Activated naive CD8-positive, alpha-beta T cell treated with anti-CD3 and anti-CD28 coated beads, Interleukin-2, amount 50 U/mL, for 16 hours (primary cell): ENCODE data around the gene HK3.

ENCODE experiments used
- DNase-seq: peaks from one replicate; pipeline ENCODE4 v3.0.0-alpha.2; 2020; ENCODE audit warnings: low read depth, low spot score

Gene HK3

GRCh38 chr5:176870110-176870591, 29.0 kb downstream of the HK3 start:
- DNase-seq: no peak

GRCh38 chr5:176869501-176870109, 29.5 kb downstream of the HK3 start:
- no peak for DNase-seq

DNA sequence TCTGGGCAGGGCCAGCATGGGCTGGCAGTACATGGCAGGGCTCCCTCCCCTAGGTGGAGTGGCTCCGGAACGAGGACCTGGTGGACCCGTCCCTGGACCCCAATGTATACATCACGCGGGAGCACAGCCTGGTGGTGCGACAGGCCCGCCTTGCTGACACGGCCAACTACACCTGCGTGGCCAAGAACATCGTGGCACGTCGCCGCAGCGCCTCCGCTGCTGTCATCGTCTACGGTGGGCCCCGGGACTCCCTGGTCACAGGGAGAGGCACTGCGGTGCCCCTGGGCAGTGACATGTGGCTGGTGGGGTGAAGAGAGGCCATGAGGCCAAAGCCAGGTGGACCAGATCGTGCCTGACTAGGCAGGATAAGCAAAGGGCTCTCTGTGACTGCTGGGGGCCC, 30.4 kb downstream of the HK3 start:
- no peak for DNase-seq

- DNase-seq: no peak
These were observed 31.0 kb downstream of the HK3 start for GRCh38 chr5:176868126-176868525.

- no peak for DNase-seq
These were observed 32.3 kb downstream of the HK3 start for GRCh38 chr5:176866707-176867310.

- no peak for DNase-seq
These were observed 33.2 kb downstream of the HK3 start for GRCh38 chr5:176865964-176866363.

- no peak for DNase-seq
These were observed 34.4 kb downstream of the HK3 start for GRCh38 chr5:176864755-176865154.

DNA sequence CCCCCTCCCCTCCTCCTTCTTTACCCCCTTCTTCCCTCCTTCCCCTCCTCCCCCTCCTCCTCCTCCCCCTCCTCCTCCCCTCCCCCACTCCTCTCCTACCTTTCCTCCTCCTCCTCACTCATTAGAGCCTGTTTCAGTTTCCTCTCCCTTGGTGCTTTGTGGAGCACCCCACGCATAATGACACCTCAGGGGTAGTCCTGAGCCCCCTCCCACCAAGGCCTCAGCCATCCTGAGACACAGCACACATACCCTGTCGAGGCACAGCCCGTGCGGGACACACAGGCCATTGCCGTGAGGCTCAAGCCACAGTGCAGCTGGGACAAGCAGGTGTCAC, 35.4 kb downstream of the HK3 start:
- DNase-seq: no peak

- no peak for DNase-seq
These were observed 35.9 kb downstream of the HK3 start for GRCh38 chr5:176863041-176863764.

DNA sequence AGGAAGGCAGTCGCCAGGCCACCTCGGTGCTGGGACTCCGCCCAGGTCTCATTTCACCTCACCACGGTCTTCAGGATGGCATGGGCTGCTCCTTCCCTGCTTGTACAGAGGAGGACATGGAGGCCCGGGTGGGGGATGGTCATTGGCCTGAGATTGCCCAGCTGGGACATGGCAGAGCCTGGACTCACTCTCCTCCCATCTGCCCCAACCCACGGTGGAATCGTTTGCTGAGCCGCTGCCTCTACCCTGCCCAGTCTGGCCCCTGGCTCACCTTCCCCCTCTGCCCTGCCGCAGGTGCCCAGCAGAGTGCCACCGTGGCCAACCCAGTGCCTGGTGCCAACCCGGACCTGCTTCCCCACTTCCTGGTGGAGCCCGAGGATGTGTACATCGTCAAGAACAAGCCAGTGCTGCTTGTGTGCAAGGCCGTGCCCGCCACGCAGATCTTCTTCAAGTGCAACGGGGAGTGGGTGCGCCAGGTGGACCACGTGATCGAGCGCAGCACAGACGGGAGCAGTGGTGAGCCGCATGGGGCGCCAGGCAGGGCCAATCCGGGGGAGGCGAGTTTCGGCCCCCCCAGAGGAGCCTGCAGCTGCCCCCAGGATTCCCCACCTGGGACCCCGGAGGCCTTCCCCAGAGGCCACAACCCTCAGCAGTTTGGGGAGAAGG, 36.7 kb downstream of the HK3 start:
- DNase-seq: no peak

DNA sequence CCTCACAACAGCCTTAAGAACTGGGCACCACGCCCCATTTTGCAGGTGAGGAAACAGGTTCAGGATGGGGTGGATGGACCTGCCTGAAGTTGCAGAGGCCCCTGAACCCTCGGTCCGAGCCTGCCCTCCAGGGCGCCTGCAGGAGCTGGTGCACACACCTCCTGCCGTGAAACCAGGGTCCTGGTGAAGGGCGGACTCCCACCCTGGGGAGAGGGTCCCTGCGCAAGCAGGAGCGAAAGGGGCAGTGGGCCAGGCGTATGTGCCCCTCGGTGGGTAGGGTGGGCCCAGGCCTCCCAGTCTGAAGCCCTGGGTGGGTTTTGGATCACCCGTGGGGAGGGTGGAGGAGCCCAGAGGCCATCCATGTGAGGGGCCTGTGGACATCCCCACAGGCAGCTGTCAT, 37.9 kb downstream of the HK3 start:
- no peak for DNase-seq

- no peak for DNase-seq
These were observed 38.8 kb downstream of the HK3 start for GRCh38 chr5:176860381-176860780.

- no peak for DNase-seq
These were observed 39.2 kb downstream of the HK3 start for GRCh38 chr5:176859916-176860315.

DNA sequence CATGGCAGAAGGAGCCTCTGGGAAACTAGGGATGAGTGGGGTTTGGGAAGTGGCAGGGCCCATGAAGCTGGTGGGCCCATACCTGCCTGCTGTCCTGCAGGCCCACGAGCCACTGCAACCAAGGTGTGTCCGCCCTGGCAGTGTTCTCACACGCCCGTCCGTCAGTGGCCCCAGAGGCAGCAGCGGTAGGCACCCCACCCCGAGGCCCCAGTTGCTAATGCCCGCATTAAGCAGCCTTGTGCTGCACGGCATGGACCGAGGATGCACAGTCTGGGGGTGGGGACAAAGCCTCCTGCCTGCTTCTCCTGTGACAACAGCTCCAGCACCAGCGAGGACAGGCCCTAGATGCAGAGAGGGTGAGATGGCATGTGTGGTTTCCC, 41.3 kb downstream of the HK3 start:
- DNase-seq: no peak

DNA sequence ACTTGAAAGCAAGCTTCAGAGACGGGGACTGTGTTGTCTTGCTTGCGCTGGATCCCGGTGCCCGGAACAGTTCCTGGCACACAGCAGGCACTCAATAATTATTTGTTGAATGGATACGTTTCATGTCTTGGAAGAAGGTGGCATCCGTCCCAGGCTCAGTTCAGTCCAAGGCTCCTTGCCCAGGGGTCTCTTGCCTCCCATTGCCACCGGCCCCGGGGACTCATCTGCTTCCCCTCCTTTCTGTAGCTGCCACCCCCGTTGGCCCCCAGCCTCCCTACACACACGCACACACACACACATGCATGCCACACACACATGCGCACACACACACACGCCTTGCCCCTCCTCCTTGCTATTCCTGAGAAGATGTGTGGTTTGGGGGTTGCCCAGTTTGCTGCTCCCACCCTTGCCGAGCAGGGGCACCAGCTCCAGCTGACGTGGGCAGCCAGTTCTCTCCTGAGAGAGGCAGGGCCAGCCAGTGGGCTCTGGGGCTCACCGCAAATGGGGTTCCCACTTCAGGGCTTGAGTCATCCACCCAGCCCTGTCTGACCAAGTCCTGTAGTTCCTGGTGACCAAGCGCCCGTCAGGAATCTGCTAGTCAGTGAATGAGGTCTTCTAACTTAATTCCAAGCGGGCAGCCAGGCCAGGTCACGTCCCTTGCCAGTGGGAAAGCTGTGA, 41.8 kb downstream of the HK3 start:
- DNase-seq: no peak

GRCh38 chr5:176856746-176857145, 42.4 kb downstream of the HK3 start:
- no peak for DNase-seq

- DNase-seq: no peak
These were observed 43.5 kb downstream of the HK3 start for GRCh38 chr5:176855598-176855997.

DNA sequence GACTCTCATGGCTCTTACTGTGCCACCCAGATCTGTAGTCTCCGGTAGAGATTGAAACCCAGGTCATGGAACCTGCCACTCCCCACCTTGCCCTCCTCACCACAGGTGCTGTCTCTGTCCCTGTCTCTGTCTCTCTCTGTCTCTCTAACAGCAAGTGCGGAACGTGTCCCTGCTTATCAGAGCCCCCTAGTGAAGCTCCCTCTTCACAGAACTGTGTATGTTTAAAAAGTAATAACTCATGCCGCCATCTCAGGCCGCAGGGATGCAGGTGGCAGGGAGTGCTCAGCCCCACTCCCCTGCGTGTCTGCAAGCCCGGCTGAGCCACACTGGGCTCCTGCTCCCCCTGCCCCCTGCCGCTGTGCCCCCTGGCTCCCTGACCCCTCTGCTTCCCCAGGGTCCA, 45.0 kb downstream of the HK3 start:
- no peak for DNase-seq

DNA sequence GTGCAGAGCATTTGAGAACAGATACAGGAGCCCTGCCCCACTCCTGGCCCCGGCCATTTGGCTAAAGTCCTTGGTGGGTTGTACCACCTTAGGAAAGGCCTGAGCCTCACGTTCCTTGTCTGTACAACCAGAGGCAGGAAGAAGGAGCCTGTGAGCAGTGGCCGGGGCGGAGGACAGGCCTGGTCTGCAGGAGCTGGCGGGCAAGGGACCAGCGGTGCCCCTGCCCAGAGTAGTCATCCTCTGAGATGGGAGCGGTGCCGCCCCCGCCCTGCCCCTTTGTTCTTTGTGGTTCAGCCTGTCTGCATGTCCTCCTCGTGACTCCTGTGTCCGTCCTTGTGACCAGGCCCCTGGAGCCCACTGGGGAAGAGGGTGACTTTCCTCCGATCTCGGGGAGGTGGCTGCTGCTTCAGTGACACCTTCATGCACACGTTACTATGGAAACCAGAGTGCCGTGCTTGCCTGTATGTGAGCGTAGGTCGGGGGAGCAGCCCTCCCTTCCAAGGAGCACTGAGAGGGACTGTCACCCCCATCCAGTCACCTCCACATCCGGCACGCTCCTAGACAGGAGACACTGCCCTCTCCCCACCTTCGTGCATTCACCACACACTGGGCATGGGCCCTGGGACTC, 45.9 kb downstream of the HK3 start:
- no peak for DNase-seq

DNA sequence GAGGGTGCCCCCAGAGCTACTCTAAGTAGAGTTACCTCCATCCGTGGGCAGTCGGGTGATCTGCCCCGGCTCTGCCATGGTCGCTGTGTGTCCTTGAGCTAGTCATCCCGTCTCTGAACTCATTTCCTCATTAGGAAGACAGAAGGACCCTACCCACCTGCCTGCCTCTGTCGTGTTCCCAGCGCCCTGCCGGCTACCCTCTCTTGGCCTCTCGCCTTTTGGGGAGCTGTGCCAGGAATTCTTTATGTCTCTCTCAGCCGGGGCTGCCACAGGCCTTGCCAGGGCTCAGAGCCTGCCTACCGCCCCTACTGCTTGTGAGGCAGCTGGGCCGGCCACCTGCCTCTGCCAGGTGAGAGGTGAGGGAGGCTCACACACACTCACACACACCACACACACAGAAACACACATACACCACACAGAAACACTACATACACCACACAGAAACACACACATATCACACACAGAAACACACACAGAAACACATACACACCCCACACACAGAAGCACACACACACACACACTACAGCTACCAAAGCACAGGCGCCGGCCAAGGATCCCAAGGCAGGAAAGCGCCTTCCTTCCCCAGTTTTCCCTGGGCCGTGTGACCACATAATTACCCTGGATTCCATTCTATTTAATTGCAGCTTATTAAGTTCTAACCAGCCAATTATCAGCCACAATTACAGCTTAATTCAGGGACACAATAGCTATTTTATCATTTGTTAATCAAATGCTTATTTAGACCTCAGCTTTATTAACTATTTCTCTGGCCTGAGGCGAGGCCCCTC, 47.1 kb downstream of the HK3 start:
- DNase-seq: no peak

DNA sequence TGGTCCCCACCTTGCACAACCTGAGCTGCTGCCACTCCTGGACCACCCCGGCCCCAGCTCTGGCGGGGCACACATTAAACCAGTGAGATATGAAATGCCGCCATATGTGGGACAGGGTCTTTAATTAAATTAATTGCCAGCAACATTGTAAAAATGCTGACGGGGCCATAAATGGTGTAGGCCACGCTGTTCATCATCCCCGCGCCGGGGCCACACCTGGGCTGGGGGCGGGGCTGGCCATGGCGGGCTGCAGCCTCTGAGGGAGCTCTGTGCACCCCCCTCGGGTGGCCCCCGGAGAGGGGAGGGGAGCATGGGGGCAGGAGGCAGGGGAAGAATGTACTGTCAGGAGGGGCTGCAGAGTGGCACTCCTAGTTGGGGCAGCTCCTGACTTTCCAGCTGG, 47.8 kb downstream of the HK3 start:
- DNase-seq: no peak
